Measurements from ENCODE around the gene LSM11.

LSM11 gene

GRCh38 chr5:157778121-157778805, 34.8 kb downstream of the LSM11 start:
- DNase-seq: peak; percentile 38

GRCh38 chr5:157779221-157779620, 35.7 kb downstream of the LSM11 start:
- no peak for DNase-seq

GRCh38 chr5:157785801-157786200, 42.3 kb downstream of the LSM11 start:
- DNase-seq: no peak

GRCh38 chr5:157793301-157793700, 49.8 kb downstream of the LSM11 start:
- no peak for DNase-seq

- DNase-seq: no peak
These were observed 56.1 kb downstream of the LSM11 start for GRCh38 chr5:157799578-157799977.

- no peak for DNase-seq
These were observed 56.6 kb downstream of the LSM11 start for GRCh38 chr5:157800137-157800536.

- DNase-seq: no peak
These were observed 59.2 kb downstream of the LSM11 start for GRCh38 chr5:157802736-157803135.

GRCh38 chr5:157808043-157808442, 64.5 kb downstream of the LSM11 start:
- DNase-seq: no peak
